GM12878 (cell line): Measurements from ENCODE around the gene EEPD1. TPM values are rescaled to one million over a fixed set of nuclear protein-coding genes. Genes with fewer than 3 reads are reported as not detected.

ENCODE experiments used
- BHLHE40 ChIP-seq, 2 experiments: fragments of 450-650 bp in 1 of 2; IDR thresholded peaks; 2 replicates each; pipeline ENCODE4 v1.6.1; 2011 to 2017; ENCODE audit warnings: low read depth in 2 of 2, borderline replicate concordance in 1 of 2, improper control_type of control experiment in 1 of 2, low read length in 1 of 2, mild to moderate bottlenecking in 1 of 2
- BRCA1 ChIP-seq: IDR thresholded peaks from 2 replicates; pipeline ENCODE4 v1.6.1; 2011; ENCODE audit warnings: low read depth, low read length, improper control_type of control experiment
- CHD2 ChIP-seq: IDR thresholded peaks from 2 replicates; pipeline ENCODE4 v1.6.1; 2011; ENCODE audit warnings: low read depth, low read length, improper control_type of control experiment, borderline replicate concordance
- E2F8 ChIP-seq: fragments of 450-650 bp; IDR thresholded peaks from 2 replicates; pipeline ENCODE4 v1.6.1; 2018; ENCODE audit warnings: mild to moderate bottlenecking, low read depth, moderate library complexity; ENCODE audit not compliant: partially characterized antibody
- FOS ChIP-seq: IDR thresholded peaks from 3 replicates; pipeline ENCODE4 v1.6.1; 2011; ENCODE audit warnings: borderline replicate concordance; ENCODE audit not compliant: insufficient read length; ENCODE audit errors: extremely low read depth
- IKZF2 ChIP-seq, 2 experiments: fragments of 450-650 bp; IDR thresholded peaks; 2 replicates each; pipeline ENCODE4 v1.6.1; 2017; ENCODE audit warnings: mild to moderate bottlenecking in 2 of 2, moderate library complexity in 2 of 2
- IRF3 ChIP-seq: fragments of 450-650 bp; IDR thresholded peaks from 2 replicates; pipeline ENCODE4 v1.6.1; 2014; ENCODE audit warnings: mild to moderate bottlenecking
- IRF5 ChIP-seq: fragments of 450-650 bp; IDR thresholded peaks from 2 replicates; pipeline ENCODE4 v1.6.1; 2017; ENCODE audit warnings: borderline replicate concordance
- MTA3 ChIP-seq: IDR thresholded peaks from 2 replicates; pipeline ENCODE4 v1.6.1; 2012; ENCODE audit warnings: low read length, inconsistent platforms, borderline replicate concordance
- PBX3 ChIP-seq: IDR thresholded peaks from 2 replicates; pipeline ENCODE4 v1.6.1; 2011; ENCODE audit warnings: mild to moderate bottlenecking, low read depth, low read length, moderate library complexity; ENCODE audit not compliant: insufficient replicate concordance
- PRDM15 ChIP-seq: fragments of 450-650 bp; formaldehyde crosslinking; IDR thresholded peaks from 2 replicates; pipeline ENCODE4 v1.4.0; 2020; ENCODE audit warnings: mild to moderate bottlenecking, moderate library complexity
- SMARCA5 ChIP-seq: fragments of 450-650 bp; IDR thresholded peaks from 2 replicates; pipeline ENCODE4 v1.6.1; 2017; ENCODE audit warnings: mild to moderate bottlenecking
- SREBF2 ChIP-seq: IDR thresholded peaks from 2 replicates; pipeline ENCODE4 v1.6.1; 2012; ENCODE audit warnings: mild to moderate bottlenecking, low read length
- ZBTB4 ChIP-seq: fragments of 450-650 bp; formaldehyde crosslinking; IDR thresholded peaks from 2 replicates; pipeline ENCODE4 v1.4.0; 2022; ENCODE audit warnings: mild to moderate bottlenecking, moderate library complexity
- polyA plus RNA-seq, 11 experiments: library from polyadenylated mRNA; depleted of rRNA in 4 of 11; unstranded in 6 of 11; stranded (reverse) in 5 of 11; fragments of >200 nt; fragmentation: Nextera tagmentation in 4 of 11; fragmentation: Illumina TruSeq in 1 of 11; extraction: Ambion mirVana in 4 of 11; extraction: Trizol in 1 of 11; gene quantifications; 1 replicate in 1 of 11; 2 replicates in 10 of 11; pipeline versions ENCODE4 v1.2.1 to v1.2.3, GENCODE V29; 2011 to 2016; ENCODE audit warnings: inconsistent platforms in 2 of 11, missing spikeins in 2 of 11, low read depth in 1 of 11
- total RNA-seq, 4 experiments: library from RNA; depleted of rRNA in 3 of 4; stranded (reverse); fragments of >200 nt in 3 of 4; fragmentation: Illumina TruSeq in 1 of 4; extraction: Trizol in 1 of 4; gene quantifications; 2 replicates each; pipeline versions ENCODE4 v1.2.1 to v1.2.3, GENCODE V29; 2013 to 2021

The EEPD1 gene
- total and polyA plus RNA-seq, 10 of the 15 experiments (the other 5 are each of a cell fraction or from before 2014, with no cell fraction given): 0.24 to 2.8 (median 0.86) TPM; not detected in 1

- no peak for TF ChIP-seq PRDM15 (CRISPR knock-in tag)
- no peak for TF ChIP-seq CHD2
- no peak for TF ChIP-seq IRF5
- TF ChIP-seq IRF3: no peak
- TF ChIP-seq ZBTB4: no peak
- TF ChIP-seq IKZF2 (IDR thresholded peaks at IDR 0.05): peak; percentile 80 to 91
- TF ChIP-seq SMARCA5: no peak
- TF ChIP-seq SREBF2: no peak
- TF ChIP-seq BHLHE40 (IDR thresholded peaks at IDR 0.05; ENCODE audit: borderline replicate concordance in 1 of 2, low read depth in 2 of 2, low read length in 1 of 2): peak; percentile 31 to 70; a peak in 2 of 4 replicates
- peak; percentile 95; the same call in 1 of the 2 replicates for TF ChIP-seq MTA3
- no peak for TF ChIP-seq FOS
- TF ChIP-seq E2F8: no peak
- TF ChIP-seq PBX3: peak; percentile 35
- no peak for TF ChIP-seq BRCA1
Measured at GRCh38 chr7:36115448-36116321, 37.4 kb upstream of the EEPD1 start (continued).
